Measurements from ENCODE around the gene ABCB4.

Gene ABCB4

DNA sequence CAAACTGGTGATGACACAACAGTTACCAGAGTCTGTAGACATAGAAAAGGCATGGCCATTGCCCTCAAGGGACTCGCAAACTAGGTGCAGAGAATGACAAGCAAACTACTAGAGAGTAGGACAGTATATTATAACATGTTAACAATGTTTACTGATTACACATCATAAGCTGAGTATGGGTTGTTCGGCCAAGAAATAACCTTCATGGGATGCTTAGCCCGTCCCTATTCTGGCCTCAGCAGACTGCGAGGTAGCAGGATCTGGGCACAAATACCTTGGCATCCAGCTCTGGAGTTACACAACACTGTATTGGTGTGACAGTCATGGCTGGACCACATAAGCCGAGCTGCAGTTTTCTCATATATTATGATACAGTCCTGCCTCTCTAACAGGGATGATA lies 51.4 kb downstream of the ABCB4 start:
- no peaks in the 10 kb centered on the region for H3K27me3 ChIP-seq (ENCODE audit: insufficient read depth, insufficient read length)
- TF ChIP-seq SUZ12 (IDR thresholded peaks at IDR 0.05; ENCODE audit: extremely low read depth, insufficient read depth, insufficient read length) (no peak), YY1 (IDR thresholded peaks at IDR 0.05; ENCODE audit: insufficient read depth, insufficient read length) (no peak), ZNF274 (IDR thresholded peaks at IDR 0.05; ENCODE audit: low read depth, low read length) (no peak)
- no peaks in the 10 kb centered on the region for H3K9me3 ChIP-seq (ENCODE audit: insufficient read depth, low read length)
- H3K4me3 ChIP-seq (ENCODE audit: insufficient read length, low read depth): no peak overlapping the region
- H3K9ac ChIP-seq (ENCODE audit: insufficient read length, low read depth): no peak overlapping the region
- DNase-seq (ENCODE audit: low read depth, low spot score): no peak
- H3K36me3 ChIP-seq (ENCODE audit: insufficient read depth, insufficient read length, low read length): no peaks in the 10 kb centered on the region
- no peaks in the 10 kb centered on the region for H3K4me1 ChIP-seq (ENCODE audit: insufficient read depth, insufficient read length)

DNA sequence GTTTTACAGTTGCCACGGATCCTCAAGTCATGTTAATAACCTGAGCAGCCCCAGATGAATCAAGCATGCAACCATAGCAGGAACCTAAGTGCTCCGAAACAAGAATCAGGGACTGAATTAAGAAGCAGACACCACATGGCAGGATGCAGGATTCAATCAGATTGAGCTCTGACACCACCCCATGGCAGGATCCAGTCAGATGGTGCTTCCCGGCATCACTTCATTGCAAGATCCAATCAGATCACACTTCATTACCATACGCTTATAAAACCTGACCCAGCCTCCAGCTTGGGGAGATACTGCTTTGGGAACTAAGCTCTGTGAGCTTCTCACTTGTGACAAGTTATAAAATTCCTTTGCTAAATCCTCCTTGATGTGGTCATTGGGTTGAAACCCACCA lies 55.3 kb downstream of the ABCB4 start:
- no peaks in the 10 kb centered on the region for H3K36me3 ChIP-seq (ENCODE audit: insufficient read depth, insufficient read length, low read length)
- H3K9ac ChIP-seq (ENCODE audit: insufficient read length, low read depth): no peak overlapping the region
- no peaks in the 10 kb centered on the region for H3K4me1 ChIP-seq (ENCODE audit: insufficient read depth, insufficient read length)
- H3K27me3 ChIP-seq (ENCODE audit: insufficient read depth, insufficient read length): no peaks in the 10 kb centered on the region
- no peak for DNase-seq (ENCODE audit: low read depth, low spot score)
- H3K4me3 ChIP-seq (ENCODE audit: insufficient read length, low read depth): no peak overlapping the region
- TF ChIP-seq ZNF274 (IDR thresholded peaks at IDR 0.05; ENCODE audit: low read depth, low read length) (no peak), YY1 (IDR thresholded peaks at IDR 0.05; ENCODE audit: insufficient read depth, insufficient read length) (no peak), SUZ12 (IDR thresholded peaks at IDR 0.05; ENCODE audit: extremely low read depth, insufficient read depth, insufficient read length) (no peak)
- H3K9me3 ChIP-seq (ENCODE audit: insufficient read depth, low read length): no peaks in the 10 kb centered on the region

- no peak overlapping the region for H3K9ac ChIP-seq (ENCODE audit: insufficient read length, low read depth)
- no peaks in the 10 kb centered on the region for H3K36me3 ChIP-seq (ENCODE audit: insufficient read depth, insufficient read length, low read length)
- H3K4me1 ChIP-seq (ENCODE audit: insufficient read depth, insufficient read length): no peaks in the 10 kb centered on the region
- no peaks in the 10 kb centered on the region for H3K9me3 ChIP-seq (ENCODE audit: insufficient read depth, low read length)
- no peak for TF ChIP-seq SUZ12 (IDR thresholded peaks at IDR 0.05; ENCODE audit: extremely low read depth, insufficient read depth, insufficient read length)
- TF ChIP-seq YY1 (IDR thresholded peaks at IDR 0.05; ENCODE audit: insufficient read depth, insufficient read length): no peak
- no peak overlapping the region for H3K4me3 ChIP-seq (ENCODE audit: insufficient read length, low read depth)
- peak; percentile 62 for DNase-seq (ENCODE audit: low read depth, low spot score)
- H3K27me3 ChIP-seq (ENCODE audit: insufficient read depth, insufficient read length): no peaks in the 10 kb centered on the region
Observed at GRCh38 chr7:87416682-87417587, 58.5 kb downstream of the ABCB4 start.

DNA sequence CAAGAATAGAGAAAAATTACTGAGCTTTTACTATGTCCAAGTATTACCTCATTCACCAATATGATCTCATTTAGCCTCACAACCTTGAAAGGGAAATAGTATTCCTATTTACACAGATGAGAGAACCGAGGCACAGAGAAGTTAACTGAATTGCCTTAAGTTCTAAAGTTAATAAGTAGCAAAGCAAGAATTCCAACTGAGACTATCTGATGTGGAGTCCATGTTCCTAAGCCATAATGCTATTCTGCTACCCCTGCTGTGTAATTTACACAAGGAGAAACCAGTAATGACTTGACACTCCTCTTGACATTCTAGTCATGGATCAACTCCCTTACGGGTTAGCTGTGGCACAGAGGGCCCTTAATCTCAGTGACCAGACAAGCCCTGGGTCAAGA lies 60.7 kb downstream of the ABCB4 start:
- TF ChIP-seq YY1 (IDR thresholded peaks at IDR 0.05; ENCODE audit: insufficient read depth, insufficient read length): no peak
- no peak for TF ChIP-seq SUZ12 (IDR thresholded peaks at IDR 0.05; ENCODE audit: extremely low read depth, insufficient read depth, insufficient read length)
- TF ChIP-seq ZNF274 (IDR thresholded peaks at IDR 0.05; ENCODE audit: low read depth, low read length): no peak

GRCh38 chr7:87413951-87414793 lies 61.3 kb downstream of the ABCB4 start:
- DNase-seq (ENCODE audit: low read depth, low spot score): no peak
- Histone ChIP-seq H3K9me3 (ENCODE audit: insufficient read depth, low read length) (no peaks in the 10 kb centered on the region), H3K36me3 (ENCODE audit: insufficient read depth, insufficient read length, low read length) (no peaks in the 10 kb centered on the region), H3K9ac (ENCODE audit: insufficient read length, low read depth) (no peak overlapping the region), H3K27me3 (ENCODE audit: insufficient read depth, insufficient read length) (no peaks in the 10 kb centered on the region), H3K4me3 (ENCODE audit: insufficient read length, low read depth) (no peak overlapping the region), H3K4me1 (ENCODE audit: insufficient read depth, insufficient read length) (no peaks in the 10 kb centered on the region)
- TF ChIP-seq ZNF274 (IDR thresholded peaks at IDR 0.05; ENCODE audit: low read depth, low read length) (no peak), SUZ12 (IDR thresholded peaks at IDR 0.05; ENCODE audit: extremely low read depth, insufficient read depth, insufficient read length) (no peak)

More for the DNA sequence above, 60.7 kb downstream of the ABCB4 start:
- DNase-seq (ENCODE audit: low read depth, low spot score): no peak
- no peak overlapping the region for H3K9ac ChIP-seq (ENCODE audit: insufficient read length, low read depth)
- H3K27me3 ChIP-seq (ENCODE audit: insufficient read depth, insufficient read length): no peaks in the 10 kb centered on the region
- H3K36me3 ChIP-seq (ENCODE audit: insufficient read depth, insufficient read length, low read length): no peaks in the 10 kb centered on the region
- H3K9me3 ChIP-seq (ENCODE audit: insufficient read depth, low read length): no peaks in the 10 kb centered on the region
- H3K4me1 ChIP-seq (ENCODE audit: insufficient read depth, insufficient read length): no peaks in the 10 kb centered on the region
- H3K4me3 ChIP-seq (ENCODE audit: insufficient read length, low read depth): no peak overlapping the region

DNA sequence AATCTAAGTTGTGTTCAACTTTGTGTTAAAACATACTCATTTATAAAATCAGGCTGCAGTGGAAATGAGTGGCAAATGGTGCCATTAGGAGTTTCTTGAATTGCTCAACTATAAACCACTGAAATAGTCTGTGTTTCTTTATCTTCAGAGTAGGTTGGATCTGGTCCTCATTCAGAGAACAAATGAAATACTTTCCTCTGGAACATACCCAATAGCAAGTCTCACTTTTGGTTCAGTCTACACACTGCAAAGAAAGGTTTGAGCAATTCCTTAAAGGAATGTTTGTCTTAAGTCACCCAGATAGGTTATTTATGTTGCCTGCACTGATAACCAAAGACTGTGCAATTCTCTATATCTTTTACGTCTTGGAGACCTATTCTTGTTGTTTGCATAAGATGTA lies 62.5 kb downstream of the ABCB4 start:
- no peak for TF ChIP-seq YY1 (IDR thresholded peaks at IDR 0.05; ENCODE audit: insufficient read depth, insufficient read length)
- TF ChIP-seq SUZ12 (IDR thresholded peaks at IDR 0.05; ENCODE audit: extremely low read depth, insufficient read depth, insufficient read length): no peak
- no peak for TF ChIP-seq ZNF274 (IDR thresholded peaks at IDR 0.05; ENCODE audit: low read depth, low read length)
- Histone ChIP-seq H3K4me3 (ENCODE audit: insufficient read length, low read depth) (no peak overlapping the region), H3K9ac (ENCODE audit: insufficient read length, low read depth) (no peak overlapping the region), H3K9me3 (ENCODE audit: insufficient read depth, low read length) (no peaks in the 10 kb centered on the region), H3K4me1 (ENCODE audit: insufficient read depth, insufficient read length) (no peaks in the 10 kb centered on the region), H3K36me3 (ENCODE audit: insufficient read depth, insufficient read length, low read length) (no peaks in the 10 kb centered on the region), H3K27me3 (ENCODE audit: insufficient read depth, insufficient read length) (no peaks in the 10 kb centered on the region)
- no peak for DNase-seq (ENCODE audit: low read depth, low spot score)

DNA sequence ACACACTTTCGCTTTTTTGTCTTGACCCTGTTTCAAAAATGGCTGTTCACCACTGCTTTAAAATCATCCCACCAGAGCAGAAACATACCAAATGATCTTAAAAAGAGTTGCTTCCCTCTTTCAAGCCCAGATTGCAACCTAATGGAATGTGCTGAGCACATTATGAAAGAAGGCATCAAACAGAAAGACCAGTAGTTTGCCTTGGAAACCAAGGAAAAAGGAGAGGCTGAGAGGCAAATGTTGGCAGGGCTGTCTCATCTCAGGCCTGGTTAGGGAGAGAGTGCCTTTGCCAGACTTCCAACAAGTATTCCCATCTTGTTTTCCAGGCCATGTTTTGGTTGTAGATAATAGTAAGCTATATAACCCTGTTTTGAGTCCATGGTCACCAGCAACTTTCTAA lies 64.3 kb downstream of the ABCB4 start:
- Histone ChIP-seq H3K36me3 (ENCODE audit: insufficient read depth, insufficient read length, low read length) (no peaks in the 10 kb centered on the region), H3K9me3 (ENCODE audit: insufficient read depth, low read length) (no peaks in the 10 kb centered on the region), H3K4me1 (ENCODE audit: insufficient read depth, insufficient read length) (no peaks in the 10 kb centered on the region), H3K27me3 (ENCODE audit: insufficient read depth, insufficient read length) (no peaks in the 10 kb centered on the region), H3K9ac (ENCODE audit: insufficient read length, low read depth) (no peak overlapping the region), H3K4me3 (ENCODE audit: insufficient read length, low read depth) (no peak overlapping the region)
- TF ChIP-seq YY1 (IDR thresholded peaks at IDR 0.05; ENCODE audit: insufficient read depth, insufficient read length): no peak
- TF ChIP-seq ZNF274 (IDR thresholded peaks at IDR 0.05; ENCODE audit: low read depth, low read length): no peak
- TF ChIP-seq SUZ12 (IDR thresholded peaks at IDR 0.05; ENCODE audit: extremely low read depth, insufficient read depth, insufficient read length): no peak
- no peak for DNase-seq (ENCODE audit: low read depth, low spot score)

All from NT2/D1 (cell line).